GM18511 (cell line): Measurements from ENCODE around the gene ACTR10.

ENCODE experiments used
- ATAC-seq: cut with Tn5 transposase; IDR thresholded peaks from one replicate; pipeline ENCODE4 v1.9.1; 2021; ENCODE audit warnings: mild to moderate bottlenecking, moderate library complexity; ENCODE audit not compliant: unreplicated experiment

Gene ACTR10

DNA sequence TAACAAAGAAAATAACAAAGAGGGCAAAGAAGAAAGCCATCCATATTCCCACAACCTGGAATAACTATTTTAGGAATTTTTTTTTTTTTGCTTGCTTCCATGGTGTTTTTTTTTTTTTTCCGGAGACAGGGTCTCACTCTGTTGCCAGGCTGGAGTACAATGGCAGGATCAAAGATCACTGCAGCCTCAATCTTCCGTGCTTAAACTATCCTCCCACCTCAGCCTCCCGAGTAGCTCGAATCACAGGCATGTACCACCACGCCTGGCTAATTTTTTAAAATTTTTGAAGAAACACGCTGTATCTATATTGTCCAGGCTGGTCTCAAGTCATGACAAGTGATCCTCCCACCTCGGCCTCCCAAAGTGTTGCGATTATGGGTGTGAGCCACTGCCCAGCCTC lies 78.2 kb downstream of the ACTR10 start:
- no peak for ATAC-seq

GRCh38 chr14:58280954-58281787 lies 81.2 kb downstream of the ACTR10 start:
- ATAC-seq: peak; percentile 78

DNA sequence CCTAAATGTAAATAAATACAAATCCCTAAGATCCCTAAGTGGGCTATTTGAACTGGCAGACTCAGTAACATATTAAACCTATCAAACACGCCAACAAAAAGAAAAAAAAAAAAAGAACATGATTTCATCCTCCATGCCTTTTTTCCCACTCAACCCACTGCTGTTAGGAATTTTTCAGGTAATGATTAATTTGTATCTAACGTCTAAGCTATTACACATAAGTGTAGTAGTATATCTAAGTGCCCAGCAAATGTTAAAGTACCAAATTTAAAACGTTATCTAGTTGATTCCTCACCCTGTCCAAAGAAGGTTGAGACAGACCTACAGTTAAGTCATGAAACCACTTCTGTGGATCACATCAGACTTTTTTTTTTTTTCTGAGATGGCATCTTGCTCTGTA lies 82.0 kb downstream of the ACTR10 start:
- ATAC-seq: no peak

DNA sequence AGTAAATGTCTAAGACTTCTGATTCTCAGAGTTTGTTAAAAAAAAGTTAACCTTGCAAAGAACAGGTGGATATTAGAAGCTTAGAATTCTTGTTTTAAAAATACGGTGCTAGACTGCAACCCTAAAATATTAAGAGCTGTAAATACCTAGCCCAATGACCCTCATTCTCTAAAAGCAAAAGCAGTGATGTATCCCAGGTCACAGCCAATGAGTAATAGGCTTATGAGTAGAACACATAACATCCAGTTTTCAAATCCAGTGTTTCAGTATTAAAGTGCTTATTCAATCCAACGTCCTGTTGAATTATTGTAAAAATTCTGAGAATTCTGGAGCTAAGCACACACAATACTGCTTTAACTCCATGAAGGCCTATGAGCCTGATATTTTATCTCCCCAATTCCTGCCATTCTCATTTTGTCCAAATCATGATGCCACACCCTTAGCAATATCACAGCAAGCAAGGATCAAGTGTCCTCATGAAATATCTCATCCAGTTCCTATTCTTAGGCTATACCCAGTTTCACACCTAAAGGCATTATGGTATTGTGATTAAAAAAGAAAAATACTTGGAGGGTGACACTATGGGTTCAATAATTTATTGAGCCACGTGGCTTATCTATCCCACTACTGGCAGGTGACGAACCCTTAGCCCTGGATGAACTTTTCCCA lies 83.1 kb downstream of the ACTR10 start:
- ATAC-seq: no peak

- ATAC-seq: no peak
Measured at GRCh38 chr14:58283730-58284129, 83.8 kb downstream of the ACTR10 start.

DNA sequence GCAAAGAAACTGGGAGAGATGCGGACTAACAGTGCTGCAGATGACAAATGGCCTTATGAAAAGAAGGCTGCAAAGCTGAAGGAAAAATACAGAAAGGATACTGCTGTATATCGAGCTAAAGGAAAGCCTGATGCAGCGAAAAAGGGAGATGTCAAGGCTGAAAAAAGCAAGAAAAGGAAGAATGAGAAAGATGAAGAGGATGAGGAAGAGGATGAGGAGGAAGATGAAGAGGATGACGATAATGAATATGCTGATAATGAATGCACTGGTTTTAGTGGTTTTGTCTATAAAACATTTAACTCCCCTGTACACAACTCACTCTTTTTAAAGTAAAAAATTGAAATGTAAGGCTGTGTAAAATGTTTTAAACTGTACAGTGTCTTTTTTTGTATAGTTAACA lies 85.2 kb downstream of the ACTR10 start:
- no peak for ATAC-seq
